ENCODE measurements around the gene GK.
"Not testable (repeated sequence)": the region's sequence is repeated elsewhere in the genome, so short reads cannot be mapped to it uniquely, and the experiment has no call there.

Gene GK

DNA sequence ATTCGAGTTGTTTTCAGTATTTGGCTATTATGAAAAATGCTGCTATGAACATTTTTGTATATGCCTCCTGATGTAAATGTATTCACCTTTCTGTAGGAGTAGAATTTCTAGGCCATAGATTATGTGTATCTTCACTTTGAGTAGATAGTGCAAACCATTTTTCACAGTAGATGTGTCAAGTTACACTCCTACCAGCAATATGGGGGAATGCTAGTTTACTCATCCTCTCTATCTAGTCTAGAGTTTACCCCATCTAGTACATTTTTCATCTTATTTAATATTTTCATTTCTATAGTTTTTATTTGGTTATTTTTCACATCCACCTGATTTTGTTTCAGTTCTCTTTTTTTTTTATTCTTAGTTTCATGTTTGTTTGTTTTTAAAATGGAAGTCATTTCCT lies 59.0 kb downstream of the GK start:
- no peak overlapping the region for H3K4me3 ChIP-seq (ENCODE audit: low read length)
- TF ChIP-seq ZNF274 (IDR thresholded peaks at IDR 0.05; ENCODE audit: low read depth, low read length), result no peak

DNA sequence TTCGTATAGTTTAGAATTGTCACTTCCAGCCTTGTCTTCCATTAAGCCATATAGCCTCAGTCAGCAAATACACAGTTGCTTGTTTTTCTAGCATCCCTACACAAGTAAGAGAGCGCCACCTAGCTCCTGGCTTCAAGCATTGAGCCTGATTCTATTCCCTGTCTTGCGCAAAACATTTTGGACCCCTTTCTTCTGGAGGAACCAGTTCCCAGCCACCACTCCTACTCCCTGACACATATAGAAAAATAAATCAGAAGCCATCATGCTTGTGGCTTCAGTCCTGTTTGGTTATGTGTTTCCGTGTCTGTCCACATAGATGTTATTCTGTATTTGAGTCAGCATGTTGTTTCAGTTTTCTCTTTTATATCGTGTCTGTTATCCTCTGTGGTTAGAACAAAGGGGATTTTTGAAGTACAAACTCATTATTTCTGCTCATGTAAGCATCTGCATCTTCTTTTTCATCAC lies 59.9 kb downstream of the GK start:
- no peak overlapping the region for H3K4me3 ChIP-seq (ENCODE audit: low read length)
- no peak for TF ChIP-seq ZNF274 (IDR thresholded peaks at IDR 0.05; ENCODE audit: low read depth, low read length)

DNA sequence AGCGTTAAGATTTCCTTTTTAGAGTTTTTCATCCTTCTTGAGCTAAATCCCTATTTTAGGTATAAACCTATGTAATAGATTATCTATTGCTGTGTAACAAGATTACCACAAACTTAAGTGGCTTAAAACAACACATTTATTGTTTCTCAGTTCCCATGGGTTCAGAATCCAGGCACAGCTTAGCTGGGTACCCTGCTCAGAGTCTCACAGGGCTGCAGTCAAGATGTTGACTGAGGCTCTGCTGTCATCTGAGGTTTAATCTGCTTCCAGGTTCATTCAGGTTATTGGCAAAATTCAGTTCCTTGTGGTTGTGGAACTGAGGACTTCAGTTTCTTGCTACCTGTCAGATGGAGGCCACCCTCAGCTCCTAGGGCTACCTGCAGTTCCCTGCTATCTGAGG lies 60.9 kb downstream of the GK start:
- TF ChIP-seq ZNF274 (IDR thresholded peaks at IDR 0.05; ENCODE audit: low read depth, low read length), result no peak
- H3K4me3 ChIP-seq (ENCODE audit: low read length), result no peak overlapping the region

DNA sequence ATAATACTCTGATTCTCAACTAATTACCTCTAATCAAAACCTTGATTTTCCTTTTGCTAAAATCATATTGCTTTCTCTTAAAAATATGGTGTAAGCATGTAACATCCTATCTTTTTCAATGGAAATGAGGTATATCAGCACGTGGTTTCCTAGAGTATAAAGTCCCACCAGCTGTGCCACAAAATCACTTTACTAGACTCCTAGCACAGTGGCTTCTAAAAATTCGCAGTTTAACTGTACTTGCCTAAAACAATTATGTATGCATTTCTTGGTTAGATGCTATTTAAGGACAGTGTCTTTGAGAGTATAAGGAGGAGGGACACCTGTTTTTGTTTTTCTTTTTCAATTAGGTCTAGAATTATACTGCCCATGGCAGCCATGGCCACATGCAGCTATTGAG lies 62.8 kb downstream of the GK start:
- TF ChIP-seq ZNF274 (IDR thresholded peaks at IDR 0.05; ENCODE audit: low read depth, low read length), result no peak

DNA sequence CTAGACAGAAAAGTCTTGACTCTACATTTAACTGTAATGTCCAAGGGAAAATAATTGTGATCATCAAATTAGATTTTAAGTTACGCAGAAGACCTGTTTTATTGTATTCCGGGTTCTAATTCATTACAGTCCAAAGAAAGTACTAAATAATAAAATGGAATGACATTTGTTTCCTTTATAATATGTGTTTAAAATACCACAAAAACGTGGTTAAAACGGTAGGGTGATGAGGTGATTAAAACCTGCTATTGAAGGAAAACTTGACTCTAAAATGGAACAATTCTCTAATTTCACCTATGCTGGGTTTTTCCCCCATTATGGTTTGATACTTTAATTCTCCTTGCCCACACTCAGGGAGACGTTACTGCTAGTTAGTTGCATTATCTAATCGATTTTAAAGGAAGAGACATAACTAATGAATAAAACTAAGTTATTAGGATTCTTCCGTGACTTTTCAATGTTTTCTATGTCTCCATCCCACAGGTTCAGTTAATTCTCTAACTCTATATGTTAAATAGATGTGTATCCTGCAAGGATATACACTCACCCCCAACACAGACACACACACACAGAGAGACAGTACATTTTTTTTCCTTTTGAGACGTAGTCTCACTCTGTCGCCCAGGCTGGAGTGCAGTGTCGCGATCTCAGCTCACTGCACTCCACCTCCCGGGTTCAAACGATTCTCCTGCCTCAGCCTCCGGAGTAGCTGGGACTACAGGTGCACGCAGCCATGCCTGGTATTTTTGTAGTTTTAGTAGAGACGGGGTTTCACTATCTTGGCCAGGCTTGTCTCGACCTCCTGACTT lies 80.8 kb downstream of the GK start:
- no peak for TF ChIP-seq ZNF274 (IDR thresholded peaks at IDR 0.05; ENCODE audit: low read depth, low read length)
- H3K4me3 ChIP-seq (ENCODE audit: low read length), result no peak overlapping the region

More for the DNA sequence above, 62.8 kb downstream of the GK start:
- no peak overlapping the region for H3K4me3 ChIP-seq (ENCODE audit: low read length)

DNA sequence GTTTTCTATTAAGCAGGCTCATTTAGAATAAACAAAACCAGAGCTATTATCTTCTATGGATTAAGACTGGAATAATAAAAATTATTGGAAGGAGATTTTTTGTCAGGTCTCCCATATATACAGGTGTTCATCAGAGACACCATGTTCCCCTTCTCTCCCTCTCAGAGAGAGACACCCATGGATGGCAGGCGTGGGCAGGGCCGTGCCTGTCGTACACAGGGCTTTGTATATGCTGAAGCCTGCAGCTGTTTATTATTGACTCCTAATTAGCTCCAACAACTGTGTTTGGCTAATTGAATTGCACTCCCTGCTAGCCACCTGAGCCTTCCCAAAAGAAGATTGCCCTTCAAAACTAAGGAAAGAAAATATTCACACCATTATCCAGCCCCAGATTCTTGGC lies 81.6 kb downstream of the GK start:
- no peak for TF ChIP-seq ZNF274 (IDR thresholded peaks at IDR 0.05; ENCODE audit: low read depth, low read length)
- H3K4me3 ChIP-seq (ENCODE audit: low read length), result no peak overlapping the region

DNA sequence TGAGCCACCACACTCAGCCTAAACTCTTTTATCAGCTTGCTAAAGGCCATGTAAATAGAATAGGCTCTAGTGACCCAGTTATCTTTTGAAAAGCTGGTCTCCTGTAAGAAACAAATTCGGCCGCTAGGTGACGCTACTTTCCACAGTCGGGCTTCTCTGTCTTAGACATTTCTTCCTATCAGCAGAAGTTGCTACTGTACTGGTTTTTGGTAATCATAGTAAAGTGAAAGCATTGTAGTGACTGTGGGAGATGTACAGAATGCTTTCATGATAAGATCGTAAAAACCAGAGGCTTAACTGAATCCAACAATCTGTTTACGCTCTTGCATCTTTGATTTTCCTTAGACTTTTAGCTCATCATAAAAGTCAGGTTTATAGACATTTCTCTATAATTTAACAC lies 82.6 kb downstream of the GK start:
- no peak for TF ChIP-seq ZNF274 (IDR thresholded peaks at IDR 0.05; ENCODE audit: low read depth, low read length)
- H3K4me3 ChIP-seq (ENCODE audit: low read length), result no peak overlapping the region

DNA sequence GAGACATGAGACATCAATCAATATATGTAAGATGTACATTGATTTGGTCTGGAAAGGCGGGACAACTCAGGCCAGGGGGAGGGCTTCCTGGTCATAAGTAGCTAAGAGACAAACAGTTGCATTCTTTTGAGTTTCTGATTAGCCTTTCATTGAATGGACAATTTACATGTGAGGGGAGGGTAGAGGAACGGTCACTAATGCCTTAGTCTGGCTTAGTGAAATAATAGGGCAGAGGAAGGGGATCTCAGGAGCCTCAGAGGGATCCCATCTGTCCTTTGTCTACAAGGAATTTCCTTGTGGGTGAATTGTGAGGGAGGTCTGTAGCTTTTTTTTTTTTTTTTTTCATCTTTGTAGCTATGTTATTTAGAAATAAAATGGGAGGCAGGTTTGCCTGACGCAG lies 88.3 kb downstream of the GK start:
- TF ChIP-seq ZNF274 (IDR thresholded peaks at IDR 0.05; ENCODE audit: low read depth, low read length), result no peak

DNA sequence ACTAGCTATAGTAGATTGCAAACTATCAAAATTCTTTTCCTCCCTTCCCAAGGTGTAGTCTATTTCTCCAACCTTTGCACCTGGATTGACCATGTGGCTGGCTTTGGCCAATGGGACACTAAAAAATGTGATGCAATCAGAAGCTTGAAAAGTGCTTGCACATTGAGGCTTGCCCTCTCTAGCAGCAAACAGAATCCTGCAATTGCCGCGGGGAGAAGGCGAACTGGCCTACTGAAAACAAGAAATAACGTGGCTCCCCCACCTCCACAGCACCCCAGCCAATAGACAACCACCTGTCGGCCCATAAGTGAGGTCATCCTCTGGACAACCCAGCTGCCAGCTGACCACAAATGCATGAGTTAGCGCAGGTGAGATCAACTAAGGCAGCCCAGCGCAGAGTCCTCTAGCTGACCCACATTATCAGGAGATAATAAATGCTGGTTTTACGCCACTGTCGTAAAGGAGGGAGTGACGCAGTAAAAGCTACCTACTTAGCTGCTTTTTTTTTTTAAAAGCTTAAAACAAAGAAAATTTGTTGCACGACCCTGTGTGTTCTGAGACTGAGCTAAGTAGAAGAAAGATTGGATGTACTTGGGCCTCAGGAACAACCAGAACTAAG lies 95.2 kb downstream of the GK start:
- no peak overlapping the region for H3K4me3 ChIP-seq (ENCODE audit: low read length)
- TF ChIP-seq ZNF274 (IDR thresholded peaks at IDR 0.05; ENCODE audit: low read depth, low read length), result no peak

More for the DNA sequence above, 88.3 kb downstream of the GK start:
- no peak overlapping the region for H3K4me3 ChIP-seq (ENCODE audit: low read length)

DNA sequence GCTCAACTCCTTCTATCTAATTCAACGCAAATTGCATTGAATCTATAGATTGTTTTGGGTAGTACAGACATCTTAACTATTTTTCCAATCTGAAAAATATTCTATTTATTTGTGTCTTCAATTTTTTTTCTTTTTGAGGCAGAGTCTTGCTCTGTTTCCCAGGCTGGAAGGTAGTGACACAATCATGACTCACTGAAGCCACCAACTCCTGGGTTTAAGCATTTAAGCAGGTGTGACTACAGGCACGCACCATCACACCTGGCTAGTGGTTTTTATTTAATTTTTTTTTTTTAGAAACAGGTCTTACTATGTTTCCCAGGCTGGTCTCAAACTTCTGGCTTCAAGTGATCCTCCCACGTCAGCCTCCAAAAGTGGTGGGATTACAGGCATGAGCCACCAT lies 98.3 kb downstream of the GK start:
- H3K4me3 ChIP-seq (ENCODE audit: low read length), result no peak overlapping the region
- no peak for TF ChIP-seq ZNF274 (IDR thresholded peaks at IDR 0.05; ENCODE audit: low read depth, low read length)

DNA sequence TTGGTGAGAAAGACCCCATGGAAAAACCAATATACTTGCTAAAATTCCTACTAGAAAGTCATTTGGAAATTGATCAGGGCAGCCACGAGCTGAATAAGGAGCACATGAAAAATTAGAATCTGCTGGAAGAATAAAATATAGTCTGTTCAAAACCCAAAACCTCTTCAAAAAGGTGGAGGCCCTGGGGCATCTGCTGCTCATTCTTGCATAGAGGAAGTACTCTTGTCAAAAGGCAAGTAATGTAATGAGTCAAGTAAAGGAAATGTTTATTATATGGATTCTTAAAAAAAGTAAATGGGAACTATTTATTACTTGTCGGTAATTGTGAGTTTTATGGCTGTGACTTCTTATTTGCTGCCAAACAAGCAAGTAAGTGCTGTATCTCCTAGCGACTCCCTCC lies 109.5 kb downstream of the GK start:
- TF ChIP-seq ZNF274 (IDR thresholded peaks at IDR 0.05; ENCODE audit: low read depth, low read length), result no peak
- H3K4me3 ChIP-seq (ENCODE audit: low read length), result no peak overlapping the region

DNA sequence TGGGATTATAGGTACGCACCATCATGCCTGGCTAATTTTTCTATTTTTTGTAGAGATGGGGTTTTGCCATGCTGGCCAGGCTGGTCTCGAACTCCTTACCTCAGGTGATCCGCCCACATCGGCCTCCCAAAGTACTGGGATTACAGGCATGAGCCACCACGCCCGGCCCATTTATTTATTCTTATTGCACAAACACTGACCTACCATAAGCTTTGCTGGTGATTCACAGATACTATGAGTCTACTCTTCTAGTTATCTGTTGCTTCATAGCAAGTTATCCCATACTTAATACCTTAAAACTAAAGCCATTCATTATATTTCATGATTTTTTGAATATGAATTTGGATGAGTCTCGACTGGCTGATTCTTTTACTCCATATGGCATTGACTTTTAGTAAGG lies 120.5 kb downstream of the GK start:
- H3K4me3 ChIP-seq (ENCODE audit: low read length), result not testable (repeated sequence)

DNA sequence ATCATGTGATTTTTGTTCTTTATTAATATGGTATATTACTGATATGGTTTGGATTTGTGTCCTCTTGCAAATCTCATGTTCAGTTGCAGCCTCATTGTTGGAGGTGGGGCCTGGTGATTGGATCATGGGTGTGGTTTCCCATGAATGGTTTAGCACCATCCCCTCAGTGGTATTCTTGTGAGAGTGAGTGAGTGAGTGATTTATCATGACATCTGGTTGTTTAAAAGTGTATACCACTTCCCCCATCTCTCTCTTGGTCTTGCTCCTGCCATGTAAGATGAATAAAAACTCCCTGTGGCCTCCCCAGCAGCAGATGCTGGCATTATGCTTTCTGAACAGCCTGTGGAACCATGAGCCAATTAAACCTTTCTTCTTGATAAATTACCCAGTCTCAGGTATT lies 124.4 kb downstream of the GK start:
- no peak overlapping the region for H3K4me3 ChIP-seq (ENCODE audit: low read length)
- TF ChIP-seq ZNF274 (IDR thresholded peaks at IDR 0.05; ENCODE audit: low read depth, low read length), result no peak

DNA sequence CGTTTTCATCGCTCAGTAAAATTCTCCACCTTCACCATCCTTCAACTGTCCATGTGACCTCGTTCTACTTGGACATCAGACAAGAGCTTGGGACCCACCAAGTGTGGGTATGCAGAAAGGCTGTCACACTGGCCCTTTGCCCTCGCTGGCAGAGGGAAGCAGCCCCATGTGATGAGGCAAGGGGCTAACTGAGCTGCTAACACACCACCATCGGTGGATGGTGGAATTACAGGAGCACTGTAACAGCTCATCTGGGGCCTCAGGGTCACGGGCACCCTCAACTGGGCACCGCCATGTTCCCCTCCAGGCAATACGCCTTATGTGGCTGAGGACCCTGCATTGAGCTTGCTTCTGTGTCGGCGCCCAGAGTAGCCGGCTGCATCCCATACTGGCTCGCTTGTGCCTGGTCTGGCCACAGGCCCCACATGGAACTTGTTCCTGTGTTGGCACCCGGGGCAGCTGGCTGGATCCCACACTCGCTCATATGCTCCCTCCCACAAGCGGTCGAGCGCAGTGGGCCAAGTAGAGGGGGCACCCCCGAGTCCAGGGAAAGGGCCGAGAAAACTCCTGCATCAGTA lies 126.3 kb downstream of the GK start:
- TF ChIP-seq ZNF274 (IDR thresholded peaks at IDR 0.05; ENCODE audit: low read depth, low read length), result no peak
- H3K4me3 ChIP-seq (ENCODE audit: low read length), result no peak overlapping the region

All from GM08714 (cell line).